Measurements from ENCODE around the gene DCANP1.

DCANP1 gene

DNA sequence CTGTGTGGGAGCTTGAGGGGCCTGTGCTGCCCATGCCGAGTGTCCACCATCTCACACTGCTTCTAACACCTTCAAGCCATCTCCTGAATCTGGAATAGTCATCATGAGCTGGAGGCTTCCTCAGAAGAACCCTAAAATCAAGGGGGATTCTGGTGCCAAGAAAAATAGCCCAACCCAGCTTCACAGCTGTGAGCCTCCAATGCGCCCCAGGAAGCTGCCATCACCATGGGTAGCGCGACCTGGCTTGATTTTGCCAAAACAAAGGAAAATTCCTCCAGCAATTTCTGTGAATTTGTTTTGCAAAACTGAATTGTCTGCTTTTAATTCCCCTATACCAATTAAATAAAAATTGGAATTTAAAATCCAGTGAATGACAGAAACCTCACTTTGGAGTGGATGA is 11.2 kb upstream of the DCANP1 start:
- Mint-ChIP-seq H3K4me3 (no peak overlapping the region), H3K27me3 (peaks cover 18 to 74% of the 10 kb centered on the region in 2 donors), H3K36me3 (ENCODE audit: insufficient read depth) (peaks cover 7% of the 10 kb centered on the region), H3K4me1 (ENCODE audit: low read depth in 2 of 2) (peaks cover 0 to 2% of the 10 kb centered on the region in 2 donors), H3K9me3 (no peaks in the 10 kb centered on the region), H3K27ac (no peak overlapping the region)
- ATAC-seq (replicated peaks) (no peak), DNase-seq (no peak)

DNA sequence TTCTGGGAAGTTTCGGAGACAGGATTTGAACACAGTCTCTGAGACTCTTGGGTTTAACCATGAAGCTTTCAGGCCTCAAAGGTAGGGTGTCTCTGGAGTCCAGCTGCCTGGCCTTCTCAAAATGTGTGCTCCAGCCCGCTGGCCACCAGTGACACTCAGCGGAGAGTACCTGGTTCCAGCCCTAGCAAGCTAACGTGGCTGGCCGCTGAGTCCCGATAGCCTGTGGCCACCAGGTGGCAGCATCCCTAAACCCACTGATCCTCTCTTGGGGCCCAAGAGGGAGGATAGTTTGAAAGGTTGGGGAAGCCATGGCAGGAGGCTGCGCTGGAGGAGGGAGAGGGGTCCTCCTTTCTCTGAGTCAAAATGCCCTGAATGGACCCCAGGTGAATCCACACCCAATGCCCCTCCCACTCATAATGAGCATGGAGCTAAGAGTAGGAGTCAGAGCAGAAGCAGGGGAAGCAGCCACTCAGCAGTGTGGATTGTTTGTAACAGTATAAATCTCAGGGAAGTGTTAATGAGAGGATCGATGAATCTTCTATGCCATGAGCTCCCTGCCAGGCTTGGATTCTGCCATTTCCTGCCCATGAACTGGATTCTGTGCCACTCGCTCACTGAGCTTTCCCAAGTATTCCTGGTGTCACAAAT is 10.4 kb upstream of the DCANP1 start:
- Mint-ChIP-seq H3K27me3 (peaks cover 24 to 81% of the 10 kb centered on the region in 2 donors), H3K36me3 (ENCODE audit: insufficient read depth) (peaks cover 7% of the 10 kb centered on the region), H3K9me3 (no peaks in the 10 kb centered on the region), H3K4me3 (no peak overlapping the region), H3K27ac (no peak overlapping the region), H3K4me1 (ENCODE audit: low read depth in 2 of 2) (peaks cover 0 to 2% of the 10 kb centered on the region in 2 donors)
- DNase-seq (peak; percentile 37 to 44 (median 39)), ATAC-seq (replicated peaks) (peak; percentile 61)

DNA sequence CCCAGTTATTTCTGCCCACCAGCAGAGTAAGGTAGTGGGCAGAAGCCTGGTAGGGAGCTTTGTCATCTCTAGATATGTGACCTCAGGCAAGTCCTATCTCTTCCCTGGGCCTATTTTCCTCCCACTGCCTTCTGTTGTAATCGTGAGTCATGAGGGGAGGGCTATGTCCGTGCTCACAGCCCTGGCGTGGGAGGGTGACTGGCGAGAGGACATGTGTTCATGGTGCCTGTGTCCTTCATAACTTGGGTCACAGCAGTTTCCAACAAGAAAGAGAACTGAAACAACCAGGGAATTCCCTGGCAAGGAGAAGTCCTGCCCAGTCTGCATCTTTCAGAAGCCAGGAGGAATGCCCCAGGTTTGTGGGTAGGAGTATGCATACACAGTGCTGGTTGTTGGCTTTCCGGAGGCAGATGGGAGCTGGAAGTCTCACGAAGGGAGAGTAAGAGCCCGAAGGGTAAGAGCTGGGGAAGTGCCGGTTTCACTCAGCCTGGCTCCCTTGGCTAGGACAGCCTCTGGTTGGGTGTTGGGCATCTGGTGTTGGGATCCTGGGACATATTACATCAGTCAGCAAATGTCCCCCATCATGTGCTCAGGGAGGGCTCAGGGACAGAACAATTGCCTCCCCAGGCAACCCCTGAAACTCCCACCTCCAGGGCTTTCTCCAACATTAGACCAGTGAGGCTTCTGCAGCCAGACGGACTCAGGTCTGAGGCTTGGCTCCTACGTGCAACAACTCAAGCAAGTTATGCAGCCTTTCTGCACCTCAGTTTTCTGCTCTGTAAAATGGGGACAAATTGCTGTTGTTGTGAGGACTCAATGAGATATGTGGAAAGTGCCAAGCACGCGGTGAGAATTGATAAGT is 9.3 kb upstream of the DCANP1 start:
- Mint-ChIP-seq H3K27ac (no peak overlapping the region), H3K4me3 (no peak overlapping the region), H3K9me3 (no peaks in the 10 kb centered on the region), H3K36me3 (ENCODE audit: insufficient read depth) (peaks cover 7% of the 10 kb centered on the region), H3K27me3 (peaks cover 24 to 88% of the 10 kb centered on the region in 2 donors), H3K4me1 (ENCODE audit: low read depth in 2 of 2) (peaks cover 0 to 2% of the 10 kb centered on the region in 2 donors)
- no peak for DNase-seq
- peak; percentile 41 for ATAC-seq (replicated peaks)

DNA sequence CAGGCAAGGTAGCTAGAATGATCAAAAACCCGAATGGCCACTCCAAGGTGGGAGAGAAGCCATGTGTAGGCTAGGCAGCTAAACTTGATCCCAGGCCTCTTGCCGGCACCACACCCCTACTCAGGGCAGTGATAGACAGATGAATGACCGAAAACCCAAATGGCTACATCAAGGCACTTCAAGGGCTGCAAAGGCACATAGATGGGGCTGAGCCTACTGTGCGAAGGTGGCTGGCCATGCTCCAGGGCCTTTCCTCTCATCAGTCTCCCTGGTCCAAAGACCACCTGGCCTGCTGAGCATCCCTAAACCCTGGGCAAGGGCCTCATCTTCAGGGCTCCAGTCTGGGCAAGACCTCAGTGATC is 8.7 kb upstream of the DCANP1 start:
- peaks cover 27 to 88% of the 10 kb centered on the region in 2 donors for H3K27me3 Mint-ChIP-seq
- no peak overlapping the region for H3K4me3 Mint-ChIP-seq
- H3K36me3 Mint-ChIP-seq (ENCODE audit: insufficient read depth), result peaks cover 7% of the 10 kb centered on the region
- peaks cover 0 to 2% of the 10 kb centered on the region in 2 donors for H3K4me1 Mint-ChIP-seq (ENCODE audit: low read depth in 2 of 2)
- H3K9me3 Mint-ChIP-seq, result no peaks in the 10 kb centered on the region
- DNase-seq, result no peak
- no peak overlapping the region for H3K27ac Mint-ChIP-seq
- ATAC-seq (replicated peaks), result no peak

DNA sequence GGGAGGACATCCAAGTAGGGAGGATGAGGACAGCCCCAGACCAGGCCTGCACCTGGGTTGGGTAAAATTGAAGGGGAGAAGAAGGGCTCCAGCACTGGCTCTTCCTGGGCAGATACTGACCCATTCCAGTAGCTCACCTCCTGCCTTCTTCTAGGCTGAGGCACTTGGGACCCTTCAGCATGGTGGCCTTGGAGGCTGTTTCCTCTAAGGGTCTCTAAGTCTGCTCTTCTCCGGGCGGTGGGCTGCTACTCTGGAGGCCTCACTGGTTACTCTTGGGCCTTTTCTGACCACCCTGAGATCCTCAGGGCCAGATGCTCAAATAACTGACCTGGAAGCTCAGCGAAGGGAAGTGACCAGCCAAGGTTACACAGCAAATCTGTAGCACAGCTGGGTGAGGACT is 7.8 kb upstream of the DCANP1 start:
- Mint-ChIP-seq H3K4me1 (ENCODE audit: low read depth in 2 of 2) (peaks cover 0 to 2% of the 10 kb centered on the region in 2 donors), H3K36me3 (ENCODE audit: insufficient read depth) (peaks cover 7% of the 10 kb centered on the region), H3K27ac (no peak overlapping the region), H3K4me3 (no peak overlapping the region), H3K27me3 (peaks cover 26 to 88% of the 10 kb centered on the region in 2 donors), H3K9me3 (no peaks in the 10 kb centered on the region)
- ATAC-seq (replicated peaks) (no peak), DNase-seq (no peak)

DNA sequence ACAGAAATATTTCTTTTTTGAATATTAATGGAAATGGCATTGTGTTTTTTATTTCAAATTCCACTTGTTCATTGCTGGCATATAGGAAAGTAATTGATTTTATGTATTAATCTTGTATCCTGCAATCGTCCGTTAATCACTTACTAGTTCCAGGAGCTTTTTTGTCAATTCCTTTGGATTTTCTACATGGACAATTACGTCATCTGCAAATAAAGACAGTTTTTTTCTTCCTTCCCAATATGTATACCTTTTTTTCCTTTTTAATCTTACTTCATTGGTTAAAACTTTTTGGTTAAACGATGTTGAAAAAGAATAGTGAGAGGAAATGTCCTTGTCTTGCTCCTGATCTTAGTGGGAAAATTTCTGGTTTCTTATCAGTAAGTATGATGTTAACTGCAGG is 6.5 kb upstream of the DCANP1 start:
- Mint-ChIP-seq H3K27ac (no peak overlapping the region), H3K4me3 (no peak overlapping the region), H3K36me3 (ENCODE audit: insufficient read depth) (peaks cover 7% of the 10 kb centered on the region), H3K27me3 (peaks cover 32 to 88% of the 10 kb centered on the region in 2 donors), H3K9me3 (no peaks in the 10 kb centered on the region), H3K4me1 (ENCODE audit: low read depth in 2 of 2) (peaks cover 0 to 2% of the 10 kb centered on the region in 2 donors)
- ATAC-seq (replicated peaks) (no peak), DNase-seq (no peak)

DNA sequence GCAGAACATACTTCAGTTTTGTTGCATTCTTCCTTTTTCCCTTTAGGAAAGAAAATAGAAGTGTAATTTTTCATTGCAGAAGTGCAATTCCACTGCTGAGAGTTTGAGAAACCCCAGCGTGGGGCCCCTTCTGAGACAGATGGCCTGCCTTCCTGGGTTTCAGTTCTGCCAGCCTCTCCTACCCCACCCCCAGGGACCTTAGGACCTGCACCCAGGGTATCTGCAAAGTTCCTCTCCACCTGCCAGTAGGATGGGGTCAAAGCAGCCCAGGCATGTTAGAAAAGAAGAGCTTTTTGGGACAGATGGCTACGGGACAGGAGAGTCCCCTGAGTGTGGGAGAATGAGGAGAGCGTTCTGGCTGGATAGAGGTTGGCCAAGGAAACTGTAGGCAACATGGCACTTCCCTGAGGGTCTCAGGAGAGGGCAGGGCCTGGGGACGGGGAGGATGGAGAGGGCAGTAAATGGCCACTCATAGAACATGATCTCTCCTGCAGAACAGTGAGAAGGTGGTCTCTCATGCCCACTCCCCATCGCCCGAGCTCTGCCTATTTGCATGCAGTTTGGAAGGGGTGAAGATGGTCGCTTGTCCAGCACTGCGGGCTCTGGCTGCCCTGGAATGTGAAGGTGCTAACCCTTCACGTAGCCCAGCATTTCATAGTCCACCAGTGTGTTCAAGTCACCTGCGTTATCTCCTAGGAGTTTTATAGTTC is 5.3 kb upstream of the DCANP1 start, which contains the start of gene TIFAB:
TIFAB (minus strand) TSS at position 31 of the 710 bp plus-strand sequence. CDS start 2,412 bp downstream, outside the sequence.
- Mint-ChIP-seq H3K4me3 (no peak within 1 kb of the TSS), H3K9me3 (no peaks in the 10 kb centered on the region), H3K27ac (no peak within 1 kb of the TSS), H3K27me3 (peaks cover 29 to 87% of the 10 kb centered on the region in 2 donors), H3K36me3 (ENCODE audit: insufficient read depth) (peaks cover 7% of the 10 kb centered on the region), H3K4me1 (ENCODE audit: low read depth in 2 of 2) (no peaks in the 10 kb centered on the region)
- ATAC-seq (replicated peaks), result no peak
- no peak for DNase-seq

DNA sequence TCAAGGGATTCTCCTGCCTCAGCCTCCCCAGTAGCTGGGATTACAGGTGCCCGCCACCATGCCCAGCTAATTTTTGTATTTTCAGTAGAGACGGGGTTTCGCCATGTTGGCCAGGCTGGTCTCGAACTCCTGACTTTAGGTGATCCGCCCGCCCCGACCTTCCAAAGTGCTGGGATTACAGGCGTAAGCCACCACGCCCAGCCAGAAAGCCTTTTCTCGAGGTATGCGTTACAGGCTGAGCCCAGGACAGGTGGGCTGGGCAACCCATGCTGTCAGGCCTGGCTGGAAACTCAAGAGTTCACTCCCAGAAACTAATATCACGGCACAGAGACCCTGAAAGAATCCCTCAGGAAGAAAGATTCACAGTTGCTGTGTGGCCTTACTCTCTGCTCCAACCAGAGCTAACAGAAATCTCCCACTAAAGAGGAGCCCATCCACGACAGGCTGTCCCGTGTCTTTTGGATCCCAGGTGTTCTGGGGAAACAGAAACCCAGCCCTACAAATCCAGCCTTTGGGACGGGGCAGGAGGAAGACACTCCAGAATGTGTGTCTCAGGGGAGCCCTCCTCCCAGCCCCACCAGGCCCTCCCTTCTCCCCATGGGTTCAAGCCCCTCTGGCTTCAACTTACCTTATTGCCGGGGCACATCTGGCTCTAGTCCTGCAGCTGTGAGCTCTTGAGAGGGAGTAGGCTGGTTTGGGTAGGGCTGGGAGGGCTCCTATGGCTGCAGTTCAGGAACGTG is 4.6 kb upstream of the DCANP1 start:
- Mint-ChIP-seq H3K27ac (no peak overlapping the region), H3K4me3 (no peak overlapping the region), H3K9me3 (no peaks in the 10 kb centered on the region), H3K36me3 (ENCODE audit: insufficient read depth) (peaks cover 7% of the 10 kb centered on the region), H3K4me1 (ENCODE audit: low read depth in 2 of 2) (no peaks in the 10 kb centered on the region), H3K27me3 (peaks cover 29 to 88% of the 10 kb centered on the region in 2 donors)
- ATAC-seq (replicated peaks) (no peak), DNase-seq (no peak)

DNA sequence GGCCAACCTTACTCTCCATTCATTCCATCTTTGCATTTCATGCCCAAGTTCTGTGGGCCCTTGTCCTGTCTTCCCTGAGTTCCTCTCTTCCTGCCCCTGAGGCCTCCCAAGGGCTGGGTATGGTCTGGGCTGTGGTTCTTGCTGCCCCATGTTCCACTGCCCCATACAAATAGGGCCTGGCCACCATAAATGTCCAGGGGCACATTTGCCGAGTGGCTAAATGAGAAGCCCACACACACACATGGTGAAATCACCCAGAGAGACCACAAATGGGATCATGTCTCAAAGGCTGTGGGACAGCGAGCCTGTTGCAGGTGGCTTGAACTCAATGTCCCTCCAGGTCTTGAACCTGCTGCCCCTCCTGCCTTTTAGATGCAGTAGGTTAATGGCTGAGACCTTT is 3.8 kb upstream of the DCANP1 start:
- peaks cover 4% of the 10 kb centered on the region for H3K36me3 Mint-ChIP-seq (ENCODE audit: insufficient read depth)
- H3K9me3 Mint-ChIP-seq, result no peaks in the 10 kb centered on the region
- no peak for DNase-seq
- H3K27me3 Mint-ChIP-seq, result peaks cover 34 to 87% of the 10 kb centered on the region in 2 donors
- no peak overlapping the region for H3K4me3 Mint-ChIP-seq
- ATAC-seq (replicated peaks), result no peak
- no peaks in the 10 kb centered on the region for H3K4me1 Mint-ChIP-seq (ENCODE audit: low read depth in 2 of 2)
- H3K27ac Mint-ChIP-seq, result no peak overlapping the region

DNA sequence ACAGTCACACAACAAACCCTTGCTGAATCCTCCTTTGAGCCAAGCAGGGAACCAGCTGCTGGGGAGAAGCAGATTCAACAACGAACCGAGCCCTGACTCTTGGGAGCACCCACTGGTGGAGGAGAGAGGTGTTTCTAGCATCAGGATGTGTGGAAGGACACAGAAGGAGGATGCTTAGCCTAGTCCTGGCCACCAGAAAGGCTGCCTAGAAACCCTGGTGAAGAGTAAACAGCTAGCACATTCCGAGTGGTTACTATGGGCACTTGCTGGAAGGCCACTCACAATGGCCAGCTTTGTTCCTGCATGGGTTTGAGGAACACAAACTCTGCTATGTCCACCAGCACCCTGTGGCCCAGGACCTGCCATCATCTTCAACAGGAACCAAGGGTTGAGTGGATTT is 3.2 kb upstream of the DCANP1 start:
- peaks cover 37 to 81% of the 10 kb centered on the region in 2 donors for H3K27me3 Mint-ChIP-seq
- no peaks in the 10 kb centered on the region for H3K9me3 Mint-ChIP-seq
- H3K4me1 Mint-ChIP-seq (ENCODE audit: low read depth in 2 of 2), result no peaks in the 10 kb centered on the region
- H3K4me3 Mint-ChIP-seq, result no peak overlapping the region
- ATAC-seq (replicated peaks) (no peak), DNase-seq (no peak)
- H3K27ac Mint-ChIP-seq, result peak overlapping the region in 1 of 2 donors; percentile 15
- peaks cover 4% of the 10 kb centered on the region for H3K36me3 Mint-ChIP-seq (ENCODE audit: insufficient read depth)

DNA sequence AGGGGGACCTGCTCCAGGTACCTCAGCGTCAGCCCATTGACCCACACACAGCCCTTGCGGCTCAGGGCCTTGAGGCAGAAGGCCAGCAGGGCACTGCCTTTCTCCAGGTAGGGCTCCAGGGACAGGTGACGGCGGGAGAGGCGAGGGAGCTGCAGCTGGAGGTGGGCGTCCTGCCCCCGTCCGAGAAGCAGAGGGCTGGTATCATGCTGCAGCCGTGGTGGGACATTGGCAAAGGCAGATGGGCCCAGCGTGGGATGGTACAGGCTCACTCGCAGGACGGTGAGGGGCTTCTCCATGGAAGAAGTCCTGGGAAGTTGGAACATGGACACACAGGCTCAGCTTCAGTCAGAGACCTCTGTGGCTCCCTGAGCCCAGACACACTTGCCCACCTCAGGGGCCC is 2.5 kb upstream of the DCANP1 start:
- H3K9me3 Mint-ChIP-seq, result no peaks in the 10 kb centered on the region
- no peak overlapping the region for H3K27ac Mint-ChIP-seq
- DNase-seq, result no peak
- ATAC-seq (replicated peaks), result no peak
- peaks cover 35 to 76% of the 10 kb centered on the region in 2 donors for H3K27me3 Mint-ChIP-seq
- no peak overlapping the region for H3K4me3 Mint-ChIP-seq
- H3K4me1 Mint-ChIP-seq (ENCODE audit: low read depth in 2 of 2), result no peaks in the 10 kb centered on the region
- peaks cover 4% of the 10 kb centered on the region for H3K36me3 Mint-ChIP-seq (ENCODE audit: insufficient read depth)

DNA sequence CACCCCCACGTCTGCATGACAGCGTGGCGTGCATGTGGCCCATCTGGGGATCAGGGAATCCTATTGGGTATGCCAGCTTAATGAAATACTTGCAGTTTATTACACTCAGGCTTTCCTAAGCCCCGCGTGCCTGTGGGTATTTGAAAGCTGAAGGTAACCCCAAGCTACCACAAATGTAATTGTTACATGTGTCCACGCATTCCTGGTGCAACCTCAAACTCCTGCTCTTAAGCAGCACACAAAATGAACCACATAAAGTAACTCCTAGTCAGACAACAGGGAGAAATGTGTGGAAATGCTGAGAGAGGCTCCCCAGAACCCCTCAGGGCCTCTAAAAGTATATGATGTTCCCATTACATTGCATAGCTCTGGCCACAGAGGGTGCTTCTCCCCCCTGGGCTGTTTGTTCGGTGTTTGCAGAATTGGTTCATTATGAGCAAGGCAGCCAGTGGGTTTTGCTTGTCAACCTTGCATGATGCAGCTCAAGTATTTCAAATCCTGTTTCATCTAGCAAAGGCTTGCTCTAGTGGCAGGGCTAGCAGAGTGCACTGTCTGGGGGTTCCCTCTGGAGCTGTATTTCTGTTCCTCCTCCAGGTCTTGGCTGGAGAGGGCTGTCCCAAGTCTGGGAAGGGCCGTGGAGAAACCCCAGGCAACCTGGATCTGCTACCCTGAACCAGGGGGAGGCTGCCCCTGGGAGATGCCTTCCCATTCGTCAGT is 1.8 kb upstream of the DCANP1 start:
- Mint-ChIP-seq H3K36me3 (ENCODE audit: insufficient read depth) (peaks cover 3% of the 10 kb centered on the region), H3K4me1 (ENCODE audit: low read depth in 2 of 2) (no peaks in the 10 kb centered on the region), H3K4me3 (no peak overlapping the region), H3K9me3 (no peaks in the 10 kb centered on the region), H3K27ac (no peak overlapping the region), H3K27me3 (peaks cover 32 to 81% of the 10 kb centered on the region in 2 donors)
- no peak for DNase-seq
- ATAC-seq (replicated peaks), result no peak
